ENCODE measurements around the gene UBR4. TPM values are rescaled to one million over a fixed set of nuclear protein-coding genes. Genes with fewer than 3 reads are reported as not detected.

The UBR4 gene
- total RNA-seq, 1 donor from 2014 or later = 108 TPM

DNA sequence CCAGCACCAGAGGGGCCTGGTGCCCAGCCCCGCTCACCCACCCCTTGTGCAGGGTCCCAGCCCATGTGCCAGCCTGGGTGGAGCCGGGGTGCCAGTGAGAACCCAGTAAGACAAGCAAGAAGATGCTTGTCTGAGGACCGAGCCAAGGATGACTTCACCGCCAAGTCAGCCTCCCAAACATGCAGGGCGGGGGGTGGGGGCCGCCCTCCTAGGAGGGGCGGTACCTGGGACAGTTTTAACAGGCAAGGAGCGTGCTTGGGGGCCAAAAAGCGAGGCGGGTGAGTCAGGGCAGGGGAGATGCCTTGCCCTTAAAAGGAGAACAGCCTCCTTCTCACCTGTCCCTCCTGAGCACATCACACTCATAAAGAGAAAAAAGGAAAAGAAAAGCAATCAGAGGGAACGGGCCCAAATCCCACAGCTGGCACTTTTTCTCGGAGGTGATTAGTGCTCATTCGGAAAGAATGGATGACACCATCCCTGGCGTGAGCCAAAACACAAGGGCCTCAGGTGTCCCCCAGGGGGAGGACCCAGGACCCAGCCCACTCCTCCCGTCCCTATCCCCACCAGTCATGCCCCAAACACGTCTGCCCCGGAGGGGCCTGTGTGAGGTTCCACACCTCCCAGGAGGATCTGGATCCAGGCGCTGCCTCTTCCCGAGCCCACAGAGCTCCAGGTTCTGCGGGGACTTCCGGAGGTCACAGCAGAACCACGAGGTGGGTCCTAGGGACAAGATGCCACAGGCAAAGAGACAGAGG, 176.0 kb downstream of the UBR4 start:
- H3K27me3 Mint-ChIP-seq = peaks cover 11% of the 10 kb centered on the region
- no peaks in the 10 kb centered on the region for H3K36me3 Mint-ChIP-seq
- H3K9me3 Mint-ChIP-seq = no peaks in the 10 kb centered on the region
- H3K4me3 Mint-ChIP-seq = no peak overlapping the region
- TF ChIP-seq, protein P1, sequence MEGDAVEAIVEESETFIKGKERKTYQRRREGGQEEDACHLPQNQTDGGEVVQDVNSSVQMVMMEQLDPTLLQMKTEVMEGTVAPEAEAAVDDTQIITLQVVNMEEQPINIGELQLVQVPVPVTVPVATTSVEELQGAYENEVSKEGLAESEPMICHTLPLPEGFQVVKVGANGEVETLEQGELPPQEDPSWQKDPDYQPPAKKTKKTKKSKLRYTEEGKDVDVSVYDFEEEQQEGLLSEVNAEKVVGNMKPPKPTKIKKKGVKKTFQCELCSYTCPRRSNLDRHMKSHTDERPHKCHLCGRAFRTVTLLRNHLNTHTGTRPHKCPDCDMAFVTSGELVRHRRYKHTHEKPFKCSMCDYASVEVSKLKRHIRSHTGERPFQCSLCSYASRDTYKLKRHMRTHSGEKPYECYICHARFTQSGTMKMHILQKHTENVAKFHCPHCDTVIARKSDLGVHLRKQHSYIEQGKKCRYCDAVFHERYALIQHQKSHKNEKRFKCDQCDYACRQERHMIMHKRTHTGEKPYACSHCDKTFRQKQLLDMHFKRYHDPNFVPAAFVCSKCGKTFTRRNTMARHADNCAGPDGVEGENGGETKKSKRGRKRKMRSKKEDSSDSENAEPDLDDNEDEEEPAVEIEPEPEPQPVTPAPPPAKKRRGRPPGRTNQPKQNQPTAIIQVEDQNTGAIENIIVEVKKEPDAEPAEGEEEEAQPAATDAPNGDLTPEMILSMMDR (conservative IDR thresholded peaks at IDR 0.05) = no peak
- H3K4me1 Mint-ChIP-seq (ENCODE audit: unreplicated experiment) = peaks cover 11% of the 10 kb centered on the region
- DNase-seq (ENCODE audit: extremely low spot score, unreplicated experiment) = no peak
- H3K27ac Mint-ChIP-seq = no peak overlapping the region

DNA sequence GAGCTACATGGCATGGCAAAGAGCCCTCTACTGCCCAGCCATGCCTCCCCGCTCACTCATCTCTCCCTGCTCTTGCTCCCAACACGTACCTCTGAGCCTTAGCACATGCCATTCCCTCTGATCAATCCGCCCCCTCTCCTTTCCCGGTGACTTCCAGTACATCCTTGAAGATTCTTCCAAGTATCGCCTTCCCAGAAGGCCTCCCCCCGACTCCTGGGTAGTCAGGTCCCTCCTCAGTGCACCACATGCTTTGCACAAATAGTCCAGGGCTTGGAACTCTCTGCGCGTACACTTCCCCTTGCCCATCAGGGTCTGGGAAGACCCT, 176.6 kb downstream of the UBR4 start:
- peaks cover 11% of the 10 kb centered on the region for H3K4me1 Mint-ChIP-seq (ENCODE audit: unreplicated experiment)
- H3K27ac Mint-ChIP-seq = no peak overlapping the region
- H3K27me3 Mint-ChIP-seq = peaks cover 11% of the 10 kb centered on the region
- no peaks in the 10 kb centered on the region for H3K36me3 Mint-ChIP-seq
- DNase-seq (ENCODE audit: extremely low spot score, unreplicated experiment) = no peak
- TF ChIP-seq, protein P1 (conservative IDR thresholded peaks at IDR 0.05) = no peak
- H3K9me3 Mint-ChIP-seq = no peaks in the 10 kb centered on the region
- no peak overlapping the region for H3K4me3 Mint-ChIP-seq

DNA sequence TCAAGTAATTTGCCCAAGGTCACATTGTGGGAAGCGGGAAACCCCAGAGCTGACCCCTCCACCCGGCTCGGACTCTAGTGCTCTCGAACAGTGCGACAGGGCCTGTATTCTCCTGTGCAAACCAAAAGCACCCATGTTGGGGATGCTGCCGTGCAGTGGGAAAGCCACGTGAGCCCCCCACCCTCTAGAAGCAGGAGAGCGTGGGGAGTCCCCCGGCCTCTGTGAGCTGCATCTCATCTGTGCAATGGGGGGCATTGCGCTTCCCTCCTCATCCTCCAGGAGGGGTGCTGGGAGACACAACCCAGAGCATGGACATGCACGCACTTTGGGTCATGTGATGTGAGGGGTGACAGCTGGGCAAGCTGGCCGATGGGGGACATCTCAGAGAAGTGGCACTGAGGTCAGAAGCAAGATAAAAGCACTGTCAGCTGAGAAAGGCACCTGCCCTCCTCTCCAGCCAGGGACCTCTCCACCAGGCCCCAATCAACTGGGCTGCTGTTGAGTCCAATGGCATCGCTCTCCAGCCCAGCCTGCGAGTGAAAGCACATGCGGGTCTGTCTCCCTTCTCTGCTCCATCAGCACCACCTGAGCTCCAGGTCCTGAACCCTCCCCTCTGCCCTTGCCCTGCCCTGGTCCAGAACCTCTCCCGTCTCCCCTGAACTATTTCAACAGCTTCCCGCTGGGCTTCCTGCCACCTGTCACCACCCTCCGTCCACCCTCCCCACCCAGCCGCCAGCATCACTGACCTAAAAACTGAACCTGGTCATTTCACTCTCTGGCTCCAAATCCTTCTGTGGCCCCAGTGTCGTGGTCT, 177.2 kb downstream of the UBR4 start:
- Mint-ChIP-seq H3K27me3 (peaks cover 11% of the 10 kb centered on the region), H3K36me3 (no peaks in the 10 kb centered on the region), H3K9me3 (no peaks in the 10 kb centered on the region), H3K27ac (no peak overlapping the region), H3K4me3 (no peak overlapping the region), H3K4me1 (ENCODE audit: unreplicated experiment) (peaks cover 11% of the 10 kb centered on the region)
- no peak for DNase-seq (ENCODE audit: extremely low spot score, unreplicated experiment)
- TF ChIP-seq, protein P1 (conservative IDR thresholded peaks at IDR 0.05) = no peak

DNA sequence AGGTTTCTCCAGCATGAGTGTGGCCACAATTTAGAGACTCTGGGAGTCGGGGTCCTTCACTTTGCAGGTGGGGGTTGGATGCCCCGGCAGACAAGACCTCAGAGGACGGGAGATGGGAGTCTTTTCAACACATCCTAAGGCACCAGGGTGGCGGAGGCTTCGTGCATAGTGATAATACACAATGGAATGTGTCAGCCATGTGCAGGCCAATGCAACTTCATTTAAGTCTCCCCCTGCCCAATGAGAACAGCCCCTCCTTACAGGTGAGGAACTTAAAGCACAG, 177.7 kb downstream of the UBR4 start:
- DNase-seq (ENCODE audit: extremely low spot score, unreplicated experiment) = no peak
- Mint-ChIP-seq H3K36me3 (no peaks in the 10 kb centered on the region), H3K4me1 (ENCODE audit: unreplicated experiment) (peaks cover 11% of the 10 kb centered on the region), H3K9me3 (no peaks in the 10 kb centered on the region), H3K27me3 (peaks cover 11% of the 10 kb centered on the region), H3K27ac (no peak overlapping the region), H3K4me3 (no peak overlapping the region)
- TF ChIP-seq, protein P1 (conservative IDR thresholded peaks at IDR 0.05) = no peak

DNA sequence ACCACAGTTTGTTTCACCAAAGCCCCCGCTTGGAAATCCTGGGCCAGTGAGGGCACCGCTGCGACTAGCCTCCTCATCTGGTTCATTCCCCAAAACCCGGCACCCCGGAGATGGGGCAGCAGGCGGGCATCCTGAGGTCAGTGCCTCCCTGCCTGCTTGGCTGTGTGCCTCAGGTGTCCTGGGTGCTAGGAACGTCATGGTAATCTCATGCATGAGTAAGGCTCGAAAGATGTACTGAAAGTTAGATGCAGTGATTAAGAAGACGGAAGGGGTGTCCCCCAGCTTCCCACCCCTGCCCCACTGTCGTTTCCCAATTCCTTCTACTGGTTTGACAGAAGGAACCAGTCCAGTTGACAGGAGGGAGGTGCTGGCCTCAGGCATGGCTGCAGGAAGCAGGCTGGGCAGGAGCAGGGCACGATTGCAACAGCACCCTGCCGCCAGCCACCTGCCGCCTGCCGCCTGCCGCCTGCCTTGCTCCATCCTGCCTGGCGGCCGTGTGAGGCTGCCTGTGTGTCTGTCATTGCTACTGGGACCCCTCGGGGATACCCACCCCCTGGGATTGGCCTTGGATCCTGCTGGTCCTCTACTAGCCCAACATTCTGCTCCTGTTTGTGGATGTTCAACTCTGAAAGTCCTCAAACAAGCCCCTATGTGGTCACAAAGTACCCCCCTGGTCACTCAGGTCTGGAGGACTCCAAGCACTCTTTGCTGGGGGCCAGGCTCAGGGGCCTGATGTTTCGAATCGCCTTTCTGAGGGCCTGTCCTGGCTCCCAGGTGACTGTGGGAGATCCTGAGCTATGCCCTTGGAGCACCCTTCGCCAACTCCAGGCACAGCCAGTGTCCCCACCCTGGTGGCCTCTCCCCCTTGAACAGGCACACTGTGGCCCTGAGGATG, 180.6 kb downstream of the UBR4 start:
- peaks cover 6% of the 10 kb centered on the region for H3K27me3 Mint-ChIP-seq
- no peak overlapping the region for H3K4me3 Mint-ChIP-seq
- DNase-seq (ENCODE audit: extremely low spot score, unreplicated experiment) = no peak
- no peak overlapping the region for H3K27ac Mint-ChIP-seq
- no peaks in the 10 kb centered on the region for H3K36me3 Mint-ChIP-seq
- TF ChIP-seq, protein P1 (conservative IDR thresholded peaks at IDR 0.05) = no peak
- H3K4me1 Mint-ChIP-seq (ENCODE audit: unreplicated experiment) = no peaks in the 10 kb centered on the region
- H3K9me3 Mint-ChIP-seq = no peaks in the 10 kb centered on the region

Data from type B pancreatic cell (in vitro differentiated cells).